SK-N-SH (cell line): Measurements from ENCODE around the gene QSER1. TPM values are rescaled to one million over a fixed set of nuclear protein-coding genes. Genes with fewer than 3 reads are reported as not detected.
"Not testable (repeated sequence)": the region's sequence is repeated elsewhere in the genome, so short reads cannot be mapped to it uniquely, and the experiment has no call there.

Experiments used
- CTCF ChIA-PET: fragments of 300-600, 350-600 bp; formaldehyde crosslinking; extraction: SDS; loops from one replicate; lab custom pipeline; 2021; lab: Yijun Ruan, JAX
- POLR2A ChIA-PET: fragments of 350-600 bp; sonication (Branson Sonifier 250); formaldehyde crosslinking; extraction: SDS; loops from one replicate; lab custom pipeline; 2020; ENCODE audit warnings: antibody characterized with exemption, inconsistent platforms; lab: Yijun Ruan, JAX
- DNase-seq: peaks from one replicate; pipeline ENCODE4 v3.0.0; 2012
- H2AFZ ChIP-seq: fragments of 200-600 bp; sonication (generic); 2 replicates; pipeline ENCODE4 v1.8.1; 2016; ENCODE audit warnings: antibody characterized with exemption, mild to moderate bottlenecking, low read depth
- H3F3A ChIP-seq: fragments of 200-600 bp; sonication (generic); replicated peaks from 2 replicates; pipeline ENCODE3; 2016; ENCODE audit warnings: antibody characterized with exemption, mild to moderate bottlenecking; ENCODE audit not compliant: insufficient read depth
- H3K27ac ChIP-seq, 2 experiments: fragments of 200-500 bp in 1 of 2; fragments of 200-600 bp in 1 of 2; sonication (Bioruptor generic) in 1 of 2; sonication (generic), shearing (Covaris generic) in 1 of 2; 2 replicates each; pipeline versions ENCODE4 v1.5.1 to v1.6.1; 2014 to 2016; ENCODE audit warnings: low read depth in 2 of 2, inconsistent platforms in 1 of 2, low read length in 1 of 2, mild to moderate bottlenecking in 1 of 2, mixed read lengths in 1 of 2
- H3K27me3 ChIP-seq: fragments of 200-600 bp; sonication (generic), shearing (Covaris generic); 2 replicates; pipeline ENCODE4 v1.6.1; 2016; ENCODE audit warnings: mixed run types; ENCODE audit not compliant: insufficient read depth
- H3K36me3 ChIP-seq, 2 experiments: fragments of 200-500 bp in 1 of 2; fragments of 200-600 bp in 1 of 2; sonication (Bioruptor generic) in 1 of 2; sonication (generic) in 1 of 2; replicated peaks in 1 of 2; 2 replicates each; pipeline versions ENCODE3 to v1.5.1; 2014 to 2016; ENCODE audit warnings: low read length in 1 of 2, mild to moderate bottlenecking in 1 of 2; ENCODE audit not compliant: insufficient read depth in 2 of 2, control insufficient read depth in 1 of 2
- H3K4me1 ChIP-seq, 2 experiments: fragments of 200-500 bp in 1 of 2; fragments of 200-600 bp in 1 of 2; sonication (Bioruptor generic) in 1 of 2; sonication (generic), shearing (Covaris generic) in 1 of 2; 2 replicates each; pipeline versions ENCODE4 v1.5.1 to v1.6.1; 2014 to 2016; ENCODE audit warnings: low read depth in 1 of 2, low read length in 1 of 2, mixed run types in 1 of 2; ENCODE audit not compliant: insufficient read depth in 2 of 2, control insufficient read depth in 1 of 2
- H3K4me2 ChIP-seq: fragments of 200-600 bp; sonication (generic), shearing (Covaris generic); 2 replicates; pipeline ENCODE4 v1.6.1; 2017; ENCODE audit warnings: mixed run types
- H3K4me3 ChIP-seq, 2 experiments: fragments of 200-500 bp in 1 of 2; fragments of 200-600 bp in 1 of 2; sonication (Bioruptor generic) in 1 of 2; sonication (generic), shearing (Covaris generic) in 1 of 2; 2 replicates each; pipeline versions ENCODE4 v1.5.1 to v1.8.1; 2014 to 2016; ENCODE audit warnings: low read depth in 2 of 2, inconsistent platforms in 1 of 2, low read length in 1 of 2, mild to moderate bottlenecking in 1 of 2, mixed read lengths in 1 of 2, moderate library complexity in 1 of 2
- H3K79me2 ChIP-seq: fragments of 200-600 bp; sonication (generic); 2 replicates; pipeline ENCODE4 v1.8.1; 2017; ENCODE audit warnings: mild to moderate bottlenecking; ENCODE audit not compliant: insufficient read depth
- H3K9ac ChIP-seq: fragments of 200-600 bp; sonication (generic); 2 replicates; pipeline ENCODE4 v1.6.1; 2017; ENCODE audit warnings: mixed run types
- H3K9me2 ChIP-seq: fragments of 200-600 bp; sonication (generic); 2 replicates; pipeline ENCODE4 v1.6.1; 2017; ENCODE audit warnings: mixed run types
- H3K9me3 ChIP-seq: fragments of 200-600 bp; sonication (generic); 2 replicates; pipeline ENCODE4 v1.6.1; 2017; ENCODE audit warnings: mixed run types, mild to moderate bottlenecking, moderate library complexity
- H4K20me1 ChIP-seq: fragments of 200-600 bp; sonication (generic); 2 replicates; pipeline ENCODE4 v1.6.1; 2017; ENCODE audit warnings: mild to moderate bottlenecking, mixed run types; ENCODE audit not compliant: insufficient read depth
- CTCF ChIP-seq: fragments of 200-600 bp; sonication (generic); IDR thresholded peaks from 2 replicates; pipeline ENCODE4 v1.6.1; 2017; ENCODE audit warnings: antibody characterized with exemption, mild to moderate bottlenecking, moderate library complexity
- EP300 ChIP-seq, 2 experiments: IDR thresholded peaks; 2 replicates each; pipeline versions ENCODE4 v1.4.0 to v1.6.1; 2012; ENCODE audit warnings: borderline replicate concordance in 1 of 2, low read depth in 1 of 2, low read length in 1 of 2
- EZH2phosphoT487 ChIP-seq: fragments of 200-600 bp; sonication (generic); IDR thresholded peaks from 2 replicates; pipeline ENCODE4 v1.6.1; 2017; ENCODE audit warnings: low read depth, mixed run types, mild to moderate bottlenecking, antibody characterized with exemption, moderate library complexity, borderline replicate concordance
- GABPA ChIP-seq: IDR thresholded peaks from 2 replicates; pipeline ENCODE4 v1.4.0; 2012; ENCODE audit warnings: low read depth, mild to moderate bottlenecking
- RXRA ChIP-seq: IDR thresholded peaks from 2 replicates; pipeline ENCODE4 v1.4.0; 2012; ENCODE audit warnings: low read depth, mild to moderate bottlenecking, borderline replicate concordance
- USF1 ChIP-seq: IDR thresholded peaks from 2 replicates; pipeline ENCODE4 v1.4.0; 2012; ENCODE audit warnings: low read depth, borderline replicate concordance
- WGBS: methylation state at CpG from one replicate; pipeline ENCODE4 v1.1.6; 2017; ENCODE audit warnings: low lambda C conversion rate; 5-methylcytosine and 5-hydroxymethylcytosine counted together
- polyA plus RNA-seq, 3 experiments: library from polyadenylated mRNA; depleted of rRNA; stranded (reverse); fragments of >200 nt; gene quantifications; 2 replicates each; pipeline ENCODE4 v1.2.3, GENCODE V29; 2012
- TF ChIP-seq, protein P1 (sequence below): IDR thresholded peaks from 2 replicates; pipeline ENCODE4 v1.6.1; 2012; ENCODE audit warnings: mild to moderate bottlenecking, low read depth, low read length, moderate library complexity
- TF ChIP-seq, protein P2 (sequence below): IDR thresholded peaks from 2 replicates; pipeline ENCODE4 v1.4.0; 2012; ENCODE audit warnings: low read depth

QSER1 gene
- polyA plus RNA-seq, 1 of the 3 experiments (the other 2 are of a cell fraction), result 4.2 TPM

DNA sequence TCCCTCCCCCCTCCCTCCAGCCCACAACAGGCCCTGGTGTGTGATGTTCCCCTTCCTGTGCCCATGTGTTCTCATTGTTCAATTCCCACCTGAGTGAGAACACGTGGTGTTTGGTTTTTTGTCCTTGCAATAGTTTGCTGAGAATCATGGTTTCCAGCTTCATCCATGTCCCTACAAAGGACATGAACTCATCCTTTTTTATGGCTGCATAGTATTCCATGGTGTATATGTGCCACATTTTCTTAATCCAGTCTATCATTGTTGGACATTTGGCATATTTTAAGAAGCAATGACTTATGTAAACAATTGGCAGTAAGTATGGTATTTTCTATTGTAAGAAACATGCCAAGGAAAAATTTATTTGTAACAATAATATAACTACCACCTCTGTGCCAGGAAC is 43.6 kb downstream of the QSER1 start:
- Histone ChIP-seq H3K36me3 (peaks cover 59 to 71% of the 10 kb centered on the region in 2 experiments), H3K79me2 (peaks cover 53% of the 10 kb centered on the region)
- H2AFZ ChIP-seq, H3K9me2 ChIP-seq, H3K4me2 ChIP-seq, H4K20me1 ChIP-seq, H3K4me3 ChIP-seq, H3F3A ChIP-seq, H3K27me3 ChIP-seq, H3K9ac ChIP-seq, DNase-seq, H3K4me1 ChIP-seq, H3K27ac ChIP-seq, H3K9me3 ChIP-seq: not testable (repeated sequence)
- 95% methylated on average over 1 of the region's 1 CpG for WGBS
- POLR2A ChIA-PET, result interaction anchor here (0.7 kb wide), 1 partner anchor 75 kb away, joined by 3 read pairs; no protein-coding TSS in a partner anchor
- CTCF ChIA-PET, result interaction anchor here (1.1 to 2.0 kb wide), 2 partner anchors 130 to 132 kb away, joined by 3 to 6 read pairs; no protein-coding TSS in a partner anchor

- 100% methylated on average over 3 of the region's 3 CpGs for WGBS
These were observed 44.7 kb downstream of the QSER1 start for GRCh38 chr11:32937283-32937682.

DNA sequence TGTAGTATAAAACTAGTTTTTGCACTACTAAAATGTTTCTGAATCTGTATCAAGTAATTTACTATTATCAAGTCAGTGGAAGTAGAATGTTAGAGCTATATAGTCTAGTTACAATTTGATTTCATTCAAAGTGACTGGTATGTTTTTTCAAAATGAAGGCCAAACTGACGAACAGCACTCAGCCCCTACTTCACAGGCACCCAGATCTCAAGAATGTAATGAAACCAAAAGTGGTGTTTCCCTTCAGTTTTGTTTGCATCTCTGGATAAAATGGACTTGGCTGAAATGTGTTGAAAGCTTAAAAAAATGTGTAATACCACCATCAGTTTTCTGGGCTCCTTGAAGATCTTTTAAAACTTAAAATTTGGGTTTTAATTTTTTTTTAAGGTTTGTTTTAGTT is 46.4 kb downstream of the QSER1 start:
- peaks cover 34 to 46% of the 10 kb centered on the region in 2 experiments for H3K36me3 ChIP-seq
- no peak overlapping the region for H2AFZ ChIP-seq
- H3K9me3 ChIP-seq, result no peaks in the 10 kb centered on the region
- 91% methylated on average over 1 of the region's 1 CpG for WGBS
- no peak overlapping the region for H3K4me3 ChIP-seq
- no peaks in the 10 kb centered on the region for H3K27me3 ChIP-seq
- peaks cover 74% of the 10 kb centered on the region for H3K79me2 ChIP-seq
- no peaks in the 10 kb centered on the region; a peak in 2 of 4 replicates for H3K4me1 ChIP-seq
- no peaks in the 10 kb centered on the region for H3K9me2 ChIP-seq
- CTCF ChIA-PET, result interaction anchor here (1.2 to 1.4 kb wide), 2 partner anchors 46 to 127 kb away, joined by 3 to 5 read pairs; partner anchors contain the start of gene QSER1
- POLR2A ChIA-PET, result no interaction called here
- H3K9ac ChIP-seq, result no peak overlapping the region
- TF ChIP-seq EP300 (IDR thresholded peaks at IDR 0.05; ENCODE audit: borderline replicate concordance in 1 of 2, low read depth in 1 of 2, low read length in 1 of 2) (no peak), RXRA (no peak), GABPA (no peak), USF1 (no peak), EZH2phosphoT487 (no peak), CTCF (no peak)
- TF ChIP-seq, protein P1, sequence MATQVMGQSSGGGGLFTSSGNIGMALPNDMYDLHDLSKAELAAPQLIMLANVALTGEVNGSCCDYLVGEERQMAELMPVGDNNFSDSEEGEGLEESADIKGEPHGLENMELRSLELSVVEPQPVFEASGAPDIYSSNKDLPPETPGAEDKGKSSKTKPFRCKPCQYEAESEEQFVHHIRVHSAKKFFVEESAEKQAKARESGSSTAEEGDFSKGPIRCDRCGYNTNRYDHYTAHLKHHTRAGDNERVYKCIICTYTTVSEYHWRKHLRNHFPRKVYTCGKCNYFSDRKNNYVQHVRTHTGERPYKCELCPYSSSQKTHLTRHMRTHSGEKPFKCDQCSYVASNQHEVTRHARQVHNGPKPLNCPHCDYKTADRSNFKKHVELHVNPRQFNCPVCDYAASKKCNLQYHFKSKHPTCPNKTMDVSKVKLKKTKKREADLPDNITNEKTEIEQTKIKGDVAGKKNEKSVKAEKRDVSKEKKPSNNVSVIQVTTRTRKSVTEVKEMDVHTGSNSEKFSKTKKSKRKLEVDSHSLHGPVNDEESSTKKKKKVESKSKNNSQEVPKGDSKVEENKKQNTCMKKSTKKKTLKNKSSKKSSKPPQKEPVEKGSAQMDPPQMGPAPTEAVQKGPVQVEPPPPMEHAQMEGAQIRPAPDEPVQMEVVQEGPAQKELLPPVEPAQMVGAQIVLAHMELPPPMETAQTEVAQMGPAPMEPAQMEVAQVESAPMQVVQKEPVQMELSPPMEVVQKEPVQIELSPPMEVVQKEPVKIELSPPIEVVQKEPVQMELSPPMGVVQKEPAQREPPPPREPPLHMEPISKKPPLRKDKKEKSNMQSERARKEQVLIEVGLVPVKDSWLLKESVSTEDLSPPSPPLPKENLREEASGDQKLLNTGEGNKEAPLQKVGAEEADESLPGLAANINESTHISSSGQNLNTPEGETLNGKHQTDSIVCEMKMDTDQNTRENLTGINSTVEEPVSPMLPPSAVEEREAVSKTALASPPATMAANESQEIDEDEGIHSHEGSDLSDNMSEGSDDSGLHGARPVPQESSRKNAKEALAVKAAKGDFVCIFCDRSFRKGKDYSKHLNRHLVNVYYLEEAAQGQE, result no peak
- TF ChIP-seq, protein P2, sequence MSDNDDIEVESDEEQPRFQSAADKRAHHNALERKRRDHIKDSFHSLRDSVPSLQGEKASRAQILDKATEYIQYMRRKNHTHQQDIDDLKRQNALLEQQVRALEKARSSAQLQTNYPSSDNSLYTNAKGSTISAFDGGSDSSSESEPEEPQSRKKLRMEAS, result no peak
- no peak overlapping the region for H3K4me2 ChIP-seq
- no peaks in the 10 kb centered on the region for H4K20me1 ChIP-seq
- H3K27ac ChIP-seq, result no peak overlapping the region
- DNase-seq, result no peak
- H3F3A ChIP-seq, result peaks cover 5% of the 10 kb centered on the region

More at GRCh38 chr11:32937283-32937682, 44.7 kb downstream of the QSER1 start:
- H3K9ac ChIP-seq, H3K4me3 ChIP-seq, H3K4me1 ChIP-seq, H3K4me2 ChIP-seq, H3K27me3 ChIP-seq, H2AFZ ChIP-seq, H3F3A ChIP-seq, POLR2A ChIA-PET, H3K9me2 ChIP-seq, H3K9me3 ChIP-seq, H3K27ac ChIP-seq, DNase-seq, H4K20me1 ChIP-seq: not testable (repeated sequence)
- H3K79me2 ChIP-seq, result peaks cover 58% of the 10 kb centered on the region
- CTCF ChIA-PET, result interaction anchor here (0.6 to 2.0 kb wide), 2 partner anchors 128 to 218 kb away, joined by 4 to 6 read pairs; no protein-coding TSS in a partner anchor
- H3K36me3 ChIP-seq, result peaks cover 52 to 63% of the 10 kb centered on the region in 2 experiments
